Mammary epithelial cell (primary cell): ENCODE measurements around the gene CHD5.

Source experiments
- CTCF ChIP-seq, 2 donors: IDR thresholded peaks in 1 of 2; conservative IDR thresholded peaks in 1 of 2; 2 replicates each; pipeline ENCODE4 v1.5.1; 2011 to 2012; ENCODE audit warnings: inconsistent platforms in 2 of 2, low read length in 2 of 2, mild to moderate bottlenecking in 2 of 2, control low read depth in 1 of 2, low read depth in 1 of 2; ENCODE audit not compliant: insufficient read depth in 1 of 2; ENCODE audit errors: extremely low read depth in 1 of 2
- EZH2 ChIP-seq: IDR thresholded peaks from 2 replicates; pipeline ENCODE4 v1.6.1; 2012; ENCODE audit warnings: low read length, inconsistent platforms, borderline replicate concordance

GRCh38 chr1:6163973-6164617, 16.0 kb downstream of the CHD5 start:
- TF ChIP-seq CTCF (conservative IDR thresholded peaks at IDR 0.05 in 1 of 2, IDR thresholded peaks at IDR 0.05 in 1 of 2; ENCODE audit: extremely low read depth in 1 of 2, insufficient read depth in 1 of 2, low read depth in 1 of 2, low read length in 2 of 2) (no peak), EZH2 (no peak)
